Astrocyte (in vitro differentiated cells and primary cell): ENCODE results near the gene TMEM237. TPM values are rescaled to one million over a fixed set of nuclear protein-coding genes. Genes with fewer than 3 reads are reported as not detected.

ENCODE experiments used
- DNase-seq: peaks from one replicate; pipeline ENCODE4 v3.0.0-alpha.2; 2010; ENCODE audit warnings: low read depth
- FAIRE-seq: peaks from 2 replicates; lab custom pipeline; 2011; peaks lifted over from hg19 to GRCh38; lab: Jason Lieb, UNC
- H2AFZ ChIP-seq: 2 replicates; pipeline ENCODE4 v1.6.0; 2012; ENCODE audit warnings: low read depth, low read length, inconsistent platforms
- H3K27ac ChIP-seq: 2 replicates; pipeline ENCODE4 v1.5.1; 2011; ENCODE audit warnings: low read depth, low read length, inconsistent platforms
- H3K27me3 ChIP-seq: 2 replicates; pipeline ENCODE4 v1.6.0; 2011; ENCODE audit warnings: low read length, inconsistent platforms; ENCODE audit not compliant: insufficient read depth
- H3K36me3 ChIP-seq: 2 replicates; pipeline ENCODE4 v1.5.1; 2011; ENCODE audit warnings: low read length, inconsistent platforms; ENCODE audit not compliant: insufficient read depth
- H3K4me1 ChIP-seq: 2 replicates; pipeline ENCODE4 v1.5.1; 2011; ENCODE audit warnings: low read length, inconsistent platforms; ENCODE audit not compliant: insufficient read depth
- H3K4me2 ChIP-seq: 2 replicates; pipeline ENCODE4 v1.6.0; 2012; ENCODE audit warnings: low read length, inconsistent platforms
- H3K4me3 ChIP-seq: 2 replicates; pipeline ENCODE4 v1.5.1; 2011; ENCODE audit warnings: low read depth, mild to moderate bottlenecking, low read length, inconsistent platforms; ENCODE audit not compliant: insufficient read depth
- H3K79me2 ChIP-seq: 2 replicates; pipeline ENCODE4 v1.6.0; 2012; ENCODE audit warnings: mild to moderate bottlenecking, low read length, inconsistent platforms; ENCODE audit not compliant: insufficient read depth
- H3K9ac ChIP-seq: 2 replicates; pipeline ENCODE4 v1.6.0; 2012; ENCODE audit warnings: mild to moderate bottlenecking, low read length, inconsistent platforms
- H3K9me3 ChIP-seq: 2 replicates; pipeline ENCODE4 v1.5.1; 2012; ENCODE audit warnings: low read depth, mild to moderate bottlenecking, low read length, inconsistent platforms; ENCODE audit not compliant: insufficient read depth
- H4K20me1 ChIP-seq: 2 replicates; pipeline ENCODE4 v1.6.0; 2012; ENCODE audit warnings: low read length, inconsistent platforms; ENCODE audit not compliant: insufficient read depth
- H3K27ac Mint-ChIP-seq: one replicate; pipeline ENCODE4 v1.8.0; 2021; ENCODE audit warnings: mild to moderate bottlenecking, mixed read lengths; ENCODE audit not compliant: unreplicated experiment
- H3K27me3 Mint-ChIP-seq: one replicate; pipeline ENCODE4 v1.8.0; 2021; ENCODE audit warnings: low read depth, mixed read lengths; ENCODE audit not compliant: unreplicated experiment
- H3K36me3 Mint-ChIP-seq: one replicate; pipeline ENCODE4 v1.8.0; 2021; ENCODE audit warnings: low read depth, mixed read lengths; ENCODE audit not compliant: unreplicated experiment
- H3K4me1 Mint-ChIP-seq: one replicate; pipeline ENCODE4 v1.8.0; 2021; ENCODE audit warnings: low read depth, mixed read lengths; ENCODE audit not compliant: unreplicated experiment
- H3K4me3 Mint-ChIP-seq: one replicate; pipeline ENCODE4 v1.8.0; 2021; ENCODE audit warnings: mild to moderate bottlenecking, moderate library complexity, mixed read lengths; ENCODE audit not compliant: unreplicated experiment
- H3K9me3 Mint-ChIP-seq: one replicate; pipeline ENCODE4 v1.8.0; 2021; ENCODE audit warnings: mild to moderate bottlenecking, mixed read lengths; ENCODE audit not compliant: unreplicated experiment
- EZH2 ChIP-seq: IDR thresholded peaks from 2 replicates; pipeline ENCODE4 v1.6.1; 2012; ENCODE audit warnings: mild to moderate bottlenecking, low read length, inconsistent platforms; ENCODE audit not compliant: insufficient read depth
- total RNA-seq: library from RNA; stranded (reverse); gene quantifications from 2 replicates; pipeline ENCODE4 v1.2.1, GENCODE V29; 2021
- TF ChIP-seq, protein P1 (sequence below): IDR thresholded peaks from 2 replicates; pipeline ENCODE4 v1.5.1; 2011; ENCODE audit warnings: low read depth, mild to moderate bottlenecking, inconsistent platforms, low read length, moderate library complexity; ENCODE audit not compliant: insufficient read depth

Gene TMEM237
- total RNA-seq, 1 donor from 2014 or later = 37.7 TPM

GRCh38 chr2:201678401-201678800 lies 35.1 kb upstream of the TMEM237 start:
- Mint-ChIP-seq H3K36me3 (peaks cover 11% of the 10 kb centered on the region), H3K9me3 (peaks cover 2% of the 10 kb centered on the region), H3K4me1 (no peaks in the 10 kb centered on the region), H3K27me3 (peaks cover 3% of the 10 kb centered on the region), H3K4me3 (no peak overlapping the region), H3K27ac (no peak overlapping the region)
- no peak for FAIRE-seq
- no peak overlapping the region for H2AFZ ChIP-seq
- H3K4me1 ChIP-seq = peaks cover 6% of the 10 kb centered on the region
- no peak overlapping the region for H3K27ac ChIP-seq
- no peaks in the 10 kb centered on the region for H3K79me2 ChIP-seq
- H4K20me1 ChIP-seq = no peaks in the 10 kb centered on the region
- no peak overlapping the region for H3K9ac ChIP-seq
- no peak for DNase-seq
- no peaks in the 10 kb centered on the region for H3K27me3 ChIP-seq
- H3K4me2 ChIP-seq = no peak overlapping the region
- H3K36me3 ChIP-seq = peaks cover 7% of the 10 kb centered on the region
- no peak for TF ChIP-seq EZH2
- TF ChIP-seq, protein P1, sequence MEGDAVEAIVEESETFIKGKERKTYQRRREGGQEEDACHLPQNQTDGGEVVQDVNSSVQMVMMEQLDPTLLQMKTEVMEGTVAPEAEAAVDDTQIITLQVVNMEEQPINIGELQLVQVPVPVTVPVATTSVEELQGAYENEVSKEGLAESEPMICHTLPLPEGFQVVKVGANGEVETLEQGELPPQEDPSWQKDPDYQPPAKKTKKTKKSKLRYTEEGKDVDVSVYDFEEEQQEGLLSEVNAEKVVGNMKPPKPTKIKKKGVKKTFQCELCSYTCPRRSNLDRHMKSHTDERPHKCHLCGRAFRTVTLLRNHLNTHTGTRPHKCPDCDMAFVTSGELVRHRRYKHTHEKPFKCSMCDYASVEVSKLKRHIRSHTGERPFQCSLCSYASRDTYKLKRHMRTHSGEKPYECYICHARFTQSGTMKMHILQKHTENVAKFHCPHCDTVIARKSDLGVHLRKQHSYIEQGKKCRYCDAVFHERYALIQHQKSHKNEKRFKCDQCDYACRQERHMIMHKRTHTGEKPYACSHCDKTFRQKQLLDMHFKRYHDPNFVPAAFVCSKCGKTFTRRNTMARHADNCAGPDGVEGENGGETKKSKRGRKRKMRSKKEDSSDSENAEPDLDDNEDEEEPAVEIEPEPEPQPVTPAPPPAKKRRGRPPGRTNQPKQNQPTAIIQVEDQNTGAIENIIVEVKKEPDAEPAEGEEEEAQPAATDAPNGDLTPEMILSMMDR = no peak
- no peaks in the 10 kb centered on the region for H3K9me3 ChIP-seq
- no peak overlapping the region for H3K4me3 ChIP-seq

DNA sequence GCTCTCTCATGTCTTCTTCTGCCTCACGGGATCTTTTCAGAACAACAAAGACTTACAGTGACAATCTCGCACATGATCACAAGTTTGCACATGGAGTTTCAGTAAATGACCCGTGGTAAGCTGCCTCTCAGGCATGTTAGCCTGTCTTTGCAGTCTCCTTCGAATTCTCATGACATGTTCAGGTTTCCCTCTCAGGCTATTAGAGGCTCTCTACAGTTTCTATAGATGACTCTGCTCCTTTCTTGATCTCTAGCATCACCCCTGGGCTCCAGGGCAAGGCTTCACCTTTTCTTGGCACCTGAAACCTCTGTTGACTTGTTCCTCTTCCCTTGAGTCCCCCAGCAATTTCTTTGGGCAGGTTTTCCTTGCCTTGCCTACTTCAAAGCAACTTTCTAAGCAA lies 32.2 kb upstream of the TMEM237 start:
- H3K4me1 ChIP-seq = peaks cover 6% of the 10 kb centered on the region
- H3K27ac ChIP-seq = no peak overlapping the region
- no peak for FAIRE-seq
- H3K4me3 ChIP-seq = no peak overlapping the region
- Mint-ChIP-seq H3K27me3 (peaks cover 3% of the 10 kb centered on the region), H3K4me1 (no peaks in the 10 kb centered on the region), H3K4me3 (no peak overlapping the region), H3K27ac (no peak overlapping the region), H3K9me3 (no peaks in the 10 kb centered on the region), H3K36me3 (peaks cover 5% of the 10 kb centered on the region)
- TF ChIP-seq EZH2 = no peak
- TF ChIP-seq, protein P1 = no peak
- no peaks in the 10 kb centered on the region for H3K9me3 ChIP-seq
- H3K79me2 ChIP-seq = no peaks in the 10 kb centered on the region
- no peaks in the 10 kb centered on the region for H3K36me3 ChIP-seq
- H4K20me1 ChIP-seq = no peaks in the 10 kb centered on the region
- H3K9ac ChIP-seq = no peak overlapping the region
- no peak overlapping the region for H2AFZ ChIP-seq
- no peak for DNase-seq
- H3K27me3 ChIP-seq = no peaks in the 10 kb centered on the region
- no peak overlapping the region for H3K4me2 ChIP-seq

DNA sequence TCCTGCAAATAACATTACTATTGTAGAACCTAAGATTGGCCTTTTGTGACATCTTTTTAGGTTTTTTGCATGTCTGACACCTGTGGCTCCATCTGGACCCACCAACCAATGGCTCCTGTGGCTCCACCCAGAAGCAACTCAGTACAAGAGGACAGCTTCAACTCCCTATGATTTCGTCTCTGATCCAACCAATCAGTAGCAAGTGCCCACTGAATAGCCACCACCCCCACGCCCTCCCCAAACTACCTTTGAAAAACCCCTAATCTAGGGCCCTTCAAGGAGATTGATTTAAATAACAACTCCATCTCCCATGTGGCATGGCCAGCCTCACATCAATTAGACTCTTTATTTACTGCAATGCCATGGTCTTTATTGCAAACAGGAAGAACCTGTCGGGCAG lies 31.5 kb upstream of the TMEM237 start:
- no peaks in the 10 kb centered on the region for H3K36me3 ChIP-seq
- Mint-ChIP-seq H3K4me3 (no peak overlapping the region), H3K4me1 (no peaks in the 10 kb centered on the region), H3K27me3 (peaks cover 3% of the 10 kb centered on the region), H3K9me3 (no peaks in the 10 kb centered on the region), H3K27ac (no peak overlapping the region), H3K36me3 (peaks cover 5% of the 10 kb centered on the region)
- no peak overlapping the region for H3K4me3 ChIP-seq
- H3K79me2 ChIP-seq = no peaks in the 10 kb centered on the region
- H3K4me1 ChIP-seq = peaks cover 6% of the 10 kb centered on the region
- no peaks in the 10 kb centered on the region for H3K27me3 ChIP-seq
- no peak overlapping the region for H3K9ac ChIP-seq
- no peaks in the 10 kb centered on the region for H3K9me3 ChIP-seq
- no peaks in the 10 kb centered on the region for H4K20me1 ChIP-seq
- FAIRE-seq (no peak), DNase-seq (no peak)
- no peak for TF ChIP-seq EZH2
- TF ChIP-seq, protein P1 = no peak
- no peak overlapping the region for H3K27ac ChIP-seq
- H3K4me2 ChIP-seq = no peak overlapping the region
- H2AFZ ChIP-seq = no peak overlapping the region
